Kidney (tissue), 14 donors: Measurements from ENCODE around the gene EPHB3. TPM values are rescaled to one million over a fixed set of nuclear protein-coding genes. Genes with fewer than 3 reads are reported as not detected.
A peak's percentile ranks its signal among the peaks of the same experiment; 100 is the strongest.

ENCODE experiments used
- DNase-seq, 5 donors: peaks; one replicate each; pipeline ENCODE4 v3.0.0-alpha.2; 2013 to 2020
- FAIRE-seq: peaks from 2 replicates; lab custom pipeline; 2012; peaks lifted over from hg19 to GRCh38; lab: Jason Lieb, UNC
- H3K27ac ChIP-seq, 2 donors: one replicate each; pipeline ENCODE4 v1.7.0; 2013; ENCODE audit warnings: low read depth in 2 of 2, low read length in 2 of 2, inconsistent platforms in 1 of 2
- H3K27me3 ChIP-seq: one replicate; pipeline ENCODE4 v1.7.1; 2013; ENCODE audit warnings: low read length, inconsistent platforms; ENCODE audit not compliant: control insufficient read depth, insufficient read depth
- H3K36me3 ChIP-seq, 3 donors: one replicate each; pipeline versions ENCODE4 v1.7.0 to v1.7.1; 2013; ENCODE audit warnings: low read length in 3 of 3, control low read depth in 1 of 3, inconsistent platforms in 1 of 3; ENCODE audit not compliant: insufficient read depth in 3 of 3, control insufficient read depth in 2 of 3
- H3K4me1 ChIP-seq, 3 donors: one replicate each; pipeline versions ENCODE4 v1.7.0 to v1.7.1; 2013; ENCODE audit warnings: low read length in 3 of 3, inconsistent platforms in 1 of 3, low read depth in 1 of 3; ENCODE audit not compliant: control insufficient read depth in 2 of 3, insufficient read depth in 2 of 3
- H3K4me3 ChIP-seq, 3 donors: one replicate each; pipeline versions ENCODE4 v1.7.0 to v1.8.1; 2013; ENCODE audit warnings: low read length in 3 of 3, control low read depth in 1 of 3, inconsistent platforms in 1 of 3
- H3K9ac ChIP-seq, 3 donors: one replicate each; pipeline versions ENCODE4 v1.7.0 to v1.7.1; 2013; ENCODE audit warnings: low read length in 3 of 3, control low read depth in 1 of 3, inconsistent platforms in 1 of 3
- H3K9me3 ChIP-seq, 3 donors: one replicate each; pipeline versions ENCODE4 v1.7.0 to v1.7.1; 2013; ENCODE audit warnings: low read length in 3 of 3, control low read depth in 1 of 3, inconsistent platforms in 1 of 3; ENCODE audit not compliant: control insufficient read depth in 2 of 3, insufficient read depth in 1 of 3
- intact Hi-C: fragments of 100-400 bp; cut with DNase I; formaldehyde crosslinking; loops from one replicate; pipeline ENCODE4 v1.11.1; 2022
- polyA plus RNA-seq: library from polyadenylated mRNA; stranded (reverse); fragments of 350-450 nt; fragmentation: Illumina TruSeq; extraction: RNeasy Lipid Tissue Mini Kit (QIAGEN cat#74804); gene quantifications from one replicate; pipeline ENCODE4 v1.2.3, GENCODE V29; 2014; ENCODE audit warnings: low read depth, low replicate concordance; ENCODE audit not compliant: insufficient read depth
- total RNA-seq: library from RNA; stranded (reverse); fragmentation: NEBNext Ultra II Directional; extraction: Animal tissue kit (Norgen Biotek cat#: 25700); gene quantifications from one replicate; pipeline ENCODE4 v1.2.1, GENCODE V29; 2021
- TF ChIP-seq, protein P1 (sequence below): IDR thresholded peaks from 3 replicates; pipeline ENCODE4 v1.5.1; 2012; ENCODE audit warnings: mild to moderate bottlenecking, moderate library complexity, borderline replicate concordance; ENCODE audit not compliant: insufficient read depth; ENCODE audit errors: extremely low read depth
- donor health status: control.
- donor health status: control.
- donor health status: control.
- donor health status: control.
- donor health status: control.
- donor health status: DM: yes; HTN: yes; CAD: no.
- donor health status: Normal renal cell carcinoma (clear cell type).

Gene EPHB3
- total and polyA plus RNA-seq, 2 donors from 2014 or later: 1.4 to 3.8 TPM

GRCh38 chr3:184571750-184572377, 10.3 kb downstream of the EPHB3 start:
- TF ChIP-seq, protein P1, sequence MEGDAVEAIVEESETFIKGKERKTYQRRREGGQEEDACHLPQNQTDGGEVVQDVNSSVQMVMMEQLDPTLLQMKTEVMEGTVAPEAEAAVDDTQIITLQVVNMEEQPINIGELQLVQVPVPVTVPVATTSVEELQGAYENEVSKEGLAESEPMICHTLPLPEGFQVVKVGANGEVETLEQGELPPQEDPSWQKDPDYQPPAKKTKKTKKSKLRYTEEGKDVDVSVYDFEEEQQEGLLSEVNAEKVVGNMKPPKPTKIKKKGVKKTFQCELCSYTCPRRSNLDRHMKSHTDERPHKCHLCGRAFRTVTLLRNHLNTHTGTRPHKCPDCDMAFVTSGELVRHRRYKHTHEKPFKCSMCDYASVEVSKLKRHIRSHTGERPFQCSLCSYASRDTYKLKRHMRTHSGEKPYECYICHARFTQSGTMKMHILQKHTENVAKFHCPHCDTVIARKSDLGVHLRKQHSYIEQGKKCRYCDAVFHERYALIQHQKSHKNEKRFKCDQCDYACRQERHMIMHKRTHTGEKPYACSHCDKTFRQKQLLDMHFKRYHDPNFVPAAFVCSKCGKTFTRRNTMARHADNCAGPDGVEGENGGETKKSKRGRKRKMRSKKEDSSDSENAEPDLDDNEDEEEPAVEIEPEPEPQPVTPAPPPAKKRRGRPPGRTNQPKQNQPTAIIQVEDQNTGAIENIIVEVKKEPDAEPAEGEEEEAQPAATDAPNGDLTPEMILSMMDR: no peak
- Histone ChIP-seq H3K27ac (no peak overlapping the region), H3K27me3 (no peaks in the 10 kb centered on the region), H3K9ac (no peak overlapping the region), H3K4me3 (no peak overlapping the region), H3K4me1 (peaks cover 3 to 9% (median 3%) of the 10 kb centered on the region in 3 donors), H3K36me3 (peaks cover 0 to 2% (median 0%) of the 10 kb centered on the region in 3 donors), H3K9me3 (no peaks in the 10 kb centered on the region)
- FAIRE-seq (no peak), DNase-seq (peak in 1 of 5 donors; percentile 15)
- intact Hi-C loops: no loop called here

DNA sequence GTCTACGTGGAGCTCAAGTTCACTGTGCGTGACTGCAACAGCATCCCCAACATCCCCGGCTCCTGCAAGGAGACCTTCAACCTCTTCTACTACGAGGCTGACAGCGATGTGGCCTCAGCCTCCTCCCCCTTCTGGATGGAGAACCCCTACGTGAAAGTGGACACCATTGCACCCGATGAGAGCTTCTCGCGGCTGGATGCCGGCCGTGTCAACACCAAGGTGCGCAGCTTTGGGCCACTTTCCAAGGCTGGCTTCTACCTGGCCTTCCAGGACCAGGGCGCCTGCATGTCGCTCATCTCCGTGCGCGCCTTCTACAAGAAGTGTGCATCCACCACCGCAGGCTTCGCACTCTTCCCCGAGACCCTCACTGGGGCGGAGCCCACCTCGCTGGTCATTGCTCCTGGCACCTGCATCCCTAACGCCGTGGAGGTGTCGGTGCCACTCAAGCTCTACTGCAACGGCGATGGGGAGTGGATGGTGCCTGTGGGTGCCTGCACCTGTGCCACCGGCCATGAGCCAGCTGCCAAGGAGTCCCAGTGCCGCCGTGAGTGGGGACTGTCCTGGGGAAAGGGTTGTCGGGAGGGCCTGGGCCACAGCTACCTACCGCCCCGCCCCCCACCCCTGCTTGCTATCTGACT, 11.2 kb downstream of the EPHB3 start:
- DNase-seq (peak in 2 of 5 donors; percentile 56 to 61), FAIRE-seq (no peak)
- Histone ChIP-seq H3K4me1 (peaks cover 0 to 9% (median 3%) of the 10 kb centered on the region in 3 donors), H3K4me3 (no peak overlapping the region), H3K27me3 (no peaks in the 10 kb centered on the region), H3K36me3 (peaks cover 0 to 2% (median 0%) of the 10 kb centered on the region in 3 donors), H3K9ac (no peak overlapping the region), H3K27ac (no peak overlapping the region), H3K9me3 (no peaks in the 10 kb centered on the region)
- intact Hi-C loops: no loop called here
- TF ChIP-seq, protein P1: no peak

GRCh38 chr3:184574515-184575417, 13.2 kb downstream of the EPHB3 start:
- H3K9me3 ChIP-seq: no peaks in the 10 kb centered on the region
- H3K4me1 ChIP-seq: peaks cover 0 to 3% (median 1%) of the 10 kb centered on the region in 3 donors
- H3K27ac ChIP-seq: no peak overlapping the region
- TF ChIP-seq, protein P1: no peak
- H3K27me3 ChIP-seq: no peaks in the 10 kb centered on the region
- no peak overlapping the region for H3K9ac ChIP-seq
- peaks cover 0 to 2% (median 0%) of the 10 kb centered on the region in 3 donors for H3K36me3 ChIP-seq
- intact Hi-C loops: no loop called here
- no peak overlapping the region for H3K4me3 ChIP-seq
- DNase-seq (peak in 4 of 5 donors; percentile 73 to 86 (median 74)), FAIRE-seq (no peak)
